Spinal cord (tissue), 10 donors: ENCODE measurements around the gene ARL5A. TPM values are rescaled to one million over a fixed set of nuclear protein-coding genes. Genes with fewer than 3 reads are reported as not detected.

Source experiments
- DNase-seq, 6 donors: peaks; one replicate each; pipeline versions ENCODE4 v3.0.0 to v3.0.0-alpha.2; 2013 to 2015; ENCODE audit warnings: low spot score in 6 of 6, low read depth in 4 of 6
- H3K27ac ChIP-seq: one replicate; pipeline ENCODE4 v1.5.1; 2013; ENCODE audit warnings: low read depth, low read length, control low read depth
- H3K27me3 ChIP-seq: one replicate; pipeline ENCODE4 v1.6.1; 2013; ENCODE audit warnings: low read length; ENCODE audit not compliant: control insufficient read depth, insufficient read depth
- H3K36me3 ChIP-seq: one replicate; pipeline ENCODE4 v1.6.1; 2013; ENCODE audit warnings: low read length; ENCODE audit not compliant: control insufficient read depth, insufficient read depth
- H3K4me1 ChIP-seq: one replicate; pipeline ENCODE4 v1.6.1; 2013; ENCODE audit warnings: low read length; ENCODE audit not compliant: control insufficient read depth, insufficient read depth
- H3K4me3 ChIP-seq: one replicate; pipeline ENCODE4 v1.5.1; 2013; ENCODE audit warnings: low read depth, low read length, control low read depth
- H3K9me3 ChIP-seq: one replicate; pipeline ENCODE4 v1.6.1; 2013; ENCODE audit warnings: low read length; ENCODE audit not compliant: control insufficient read depth, insufficient read depth
- WGBS: methylation state at CpG from one replicate; pipeline ENCODE4 v1.1.5; 2013; ENCODE audit warnings: missing lambda C conversion rate; ENCODE audit not compliant: insufficient coverage; 5-methylcytosine and 5-hydroxymethylcytosine counted together
- polyA plus RNA-seq, 2 donors: library from polyadenylated mRNA; unstranded; fragments of 120-200 nt; gene quantifications; one replicate each; pipeline ENCODE4 v1.2.1, GENCODE V29; 2013; ENCODE audit not compliant: insufficient read length in 2 of 2
- total RNA-seq, 2 donors: library from RNA; depleted of rRNA in 1 of 2; stranded (reverse); fragments of 120-200 nt in 1 of 2; fragments of >200 nt in 1 of 2; gene quantifications; one replicate each; pipeline versions ENCODE4 v1.2.3 to v1.2.4, GENCODE V29; 2013 to 2014
- donor health status: healthy.

The ARL5A gene
- total and polyA plus RNA-seq, 4 donors, result 28.6 to 107 (median 58.7) TPM

- Histone ChIP-seq H3K4me1 (peaks cover 5% of the 10 kb centered on the region), H3K27me3 (no peaks in the 10 kb centered on the region), H3K27ac (no peak overlapping the region), H3K36me3 (peaks cover 5% of the 10 kb centered on the region), H3K4me3 (no peak overlapping the region), H3K9me3 (no peaks in the 10 kb centered on the region)
- peak in 1 of 6 donors; percentile 59 for DNase-seq
- no CpG with 5 or more reads among the region's 3 CpGs for WGBS
Observed at GRCh38 chr2:151762694-151763093, 65.5 kb downstream of the ARL5A start.

GRCh38 chr2:151761687-151762086, 66.5 kb downstream of the ARL5A start:
- peaks cover 3% of the 10 kb centered on the region for H3K4me1 ChIP-seq
- no peak for DNase-seq
- no peaks in the 10 kb centered on the region for H3K9me3 ChIP-seq
- H3K27me3 ChIP-seq, result no peaks in the 10 kb centered on the region
- H3K27ac ChIP-seq, result no peak overlapping the region
- peaks cover 2% of the 10 kb centered on the region for H3K36me3 ChIP-seq
- H3K4me3 ChIP-seq, result no peak overlapping the region

GRCh38 chr2:151761193-151761592, 67.0 kb downstream of the ARL5A start:
- Histone ChIP-seq H3K27ac (no peak overlapping the region), H3K4me1 (no peaks in the 10 kb centered on the region), H3K9me3 (no peaks in the 10 kb centered on the region), H3K27me3 (no peaks in the 10 kb centered on the region), H3K36me3 (peaks cover 2% of the 10 kb centered on the region), H3K4me3 (no peak overlapping the region)
- DNase-seq, result no peak
- 100% methylated on average over 3 of the region's 3 CpGs for WGBS

- no peaks in the 10 kb centered on the region for H3K27me3 ChIP-seq
- 47% methylated on average over 7 of the region's 11 CpGs for WGBS
- no peaks in the 10 kb centered on the region for H3K9me3 ChIP-seq
- H3K4me3 ChIP-seq, result no peak overlapping the region
- H3K36me3 ChIP-seq, result no peaks in the 10 kb centered on the region
- no peak overlapping the region for H3K27ac ChIP-seq
- no peak for DNase-seq
- H3K4me1 ChIP-seq, result no peaks in the 10 kb centered on the region
Observed at GRCh38 chr2:151760139-151760650, 68.0 kb downstream of the ARL5A start.

GRCh38 chr2:151758744-151759143, 69.5 kb downstream of the ARL5A start:
- WGBS, result 83% methylated on average over 1 of the region's 3 CpGs

GRCh38 chr2:151757861-151758260, 70.4 kb downstream of the ARL5A start:
- DNase-seq, result peak in 1 of 6 donors; percentile 18
- Histone ChIP-seq H3K27me3 (no peaks in the 10 kb centered on the region), H3K36me3 (no peaks in the 10 kb centered on the region), H3K9me3 (no peaks in the 10 kb centered on the region), H3K4me3 (no peak overlapping the region), H3K27ac (no peak overlapping the region), H3K4me1 (no peaks in the 10 kb centered on the region)
- WGBS, result no CpG with 5 or more reads among the region's 1 CpG

More at GRCh38 chr2:151758744-151759143, 69.5 kb downstream of the ARL5A start:
- H3K4me1 ChIP-seq, result no peaks in the 10 kb centered on the region
- no peaks in the 10 kb centered on the region for H3K27me3 ChIP-seq
- no peak for DNase-seq
- no peaks in the 10 kb centered on the region for H3K36me3 ChIP-seq
- H3K4me3 ChIP-seq, result no peak overlapping the region
- no peaks in the 10 kb centered on the region for H3K9me3 ChIP-seq
- no peak overlapping the region for H3K27ac ChIP-seq

GRCh38 chr2:151756820-151757219, 71.4 kb downstream of the ARL5A start:
- Histone ChIP-seq H3K9me3 (no peaks in the 10 kb centered on the region), H3K27ac (no peak overlapping the region)

GRCh38 chr2:151754253-151754897, 73.8 kb downstream of the ARL5A start:
- no peaks in the 10 kb centered on the region for H3K36me3 ChIP-seq
- WGBS, result no CpG with 5 or more reads among the region's 1 CpG
- H3K27me3 ChIP-seq, result no peaks in the 10 kb centered on the region
- H3K9me3 ChIP-seq, result no peaks in the 10 kb centered on the region
- H3K4me3 ChIP-seq, result no peak overlapping the region
- H3K27ac ChIP-seq, result no peak overlapping the region
- no peaks in the 10 kb centered on the region for H3K4me1 ChIP-seq
- no peak for DNase-seq

More at GRCh38 chr2:151756820-151757219, 71.4 kb downstream of the ARL5A start:
- DNase-seq, result no peak
- H3K27me3 ChIP-seq, result no peaks in the 10 kb centered on the region
- no peak overlapping the region for H3K4me3 ChIP-seq
- H3K36me3 ChIP-seq, result no peaks in the 10 kb centered on the region
- WGBS, result 100% methylated on average over 2 of the region's 2 CpGs
- no peaks in the 10 kb centered on the region for H3K4me1 ChIP-seq

GRCh38 chr2:151753540-151753939, 74.7 kb downstream of the ARL5A start:
- no peak overlapping the region for H3K4me3 ChIP-seq
- no peaks in the 10 kb centered on the region for H3K27me3 ChIP-seq
- no peak overlapping the region for H3K27ac ChIP-seq
- H3K4me1 ChIP-seq, result no peaks in the 10 kb centered on the region
- no peaks in the 10 kb centered on the region for H3K36me3 ChIP-seq
- no peak for DNase-seq
- no peaks in the 10 kb centered on the region for H3K9me3 ChIP-seq
